HG02884 (cell line): Measurements from ENCODE around the gene MRPL38.
"Not testable (repeated sequence)": the region's sequence is repeated elsewhere in the genome, so short reads cannot be mapped to it uniquely, and the experiment has no call there.

Source experiments
- ATAC-seq: cut with Tn5 transposase; IDR thresholded peaks from one replicate; pipeline ENCODE4 v1.9.1; 2021; ENCODE audit warnings: mild to moderate bottlenecking, moderate library complexity; ENCODE audit not compliant: unreplicated experiment

Gene MRPL38

GRCh38 chr17:75898065-75898464 lies 6.6 kb downstream of the MRPL38 start:
- no peak for ATAC-seq

GRCh38 chr17:75897160-75898019 lies 7.3 kb downstream of the MRPL38 start:
- ATAC-seq: no peak

GRCh38 chr17:75896415-75897159 lies 8.1 kb downstream of the MRPL38 start, which contains the start of gene TRIM65:
Gene TRIM65, minus strand, starts transcription at chr17:75896951. Its CDS starts 14 bp downstream, at chr17:75896937.
- peak; percentile 47 for ATAC-seq

- ATAC-seq: no peak
Observed at GRCh38 chr17:75895370-75896155, 9.1 kb downstream of the MRPL38 start.

GRCh38 chr17:75894049-75894733 lies 10.5 kb downstream of the MRPL38 start:
- ATAC-seq: no peak

GRCh38 chr17:75893305-75894048 lies 11.2 kb downstream of the MRPL38 start:
- no peak for ATAC-seq

GRCh38 chr17:75892556-75893224 lies 12.0 kb downstream of the MRPL38 start:
- ATAC-seq: no peak

GRCh38 chr17:75891605-75892555 lies 12.8 kb downstream of the MRPL38 start:
- no peak for ATAC-seq

- ATAC-seq: no peak
Observed at GRCh38 chr17:75891022-75891604, 13.6 kb downstream of the MRPL38 start.

- ATAC-seq: no peak
Observed at GRCh38 chr17:75889454-75889853, 15.2 kb downstream of the MRPL38 start.

- ATAC-seq: no peak
Observed at GRCh38 chr17:75888484-75888883, 16.2 kb downstream of the MRPL38 start.

GRCh38 chr17:75885860-75886259 lies 18.8 kb downstream of the MRPL38 start:
- ATAC-seq: not testable (repeated sequence)

GRCh38 chr17:75885431-75885830 lies 19.3 kb downstream of the MRPL38 start:
- no peak for ATAC-seq

GRCh38 chr17:75881678-75882454 lies 22.8 kb downstream of the MRPL38 start:
- ATAC-seq: no peak

- no peak for ATAC-seq
Observed at GRCh38 chr17:75880266-75880665, 24.4 kb downstream of the MRPL38 start.

GRCh38 chr17:75878174-75878998 lies 26.3 kb downstream of the MRPL38 start, which contains the start of gene TRIM47:
Gene TRIM47, minus strand, starts transcription at chr17:75878581. Its CDS starts 33 bp downstream, at chr17:75878548.
- no peak for ATAC-seq
